SK-MEL-5 (cell line): Measurements from ENCODE around the gene LGI2. TPM values are rescaled to one million over a fixed set of nuclear protein-coding genes. Genes with fewer than 3 reads are reported as not detected.

Experiments
- DNase-seq: peaks from one replicate; pipeline ENCODE4 v3.0.0-alpha.2; 2016; ENCODE audit warnings: low read depth, low spot score
- in situ Hi-C: cut with HindIII; loops from 2 replicates; pipeline ENCODE4 v1.10.0; 2016; ENCODE audit warnings: low sequenced_read_pairs, high pct_unique_total_duplicates, low pct_unique_long_range_greater_than_20kb
- total RNA-seq: library from RNA; depleted of rRNA; stranded (reverse); fragments of >200 nt; shearing (Covaris generic); gene quantifications from 2 replicates; pipeline ENCODE4 v1.2.3, GENCODE V29; 2014

Gene LGI2
- total RNA-seq, 1 experiment from 2014 or later: 0.03 TPM

DNA sequence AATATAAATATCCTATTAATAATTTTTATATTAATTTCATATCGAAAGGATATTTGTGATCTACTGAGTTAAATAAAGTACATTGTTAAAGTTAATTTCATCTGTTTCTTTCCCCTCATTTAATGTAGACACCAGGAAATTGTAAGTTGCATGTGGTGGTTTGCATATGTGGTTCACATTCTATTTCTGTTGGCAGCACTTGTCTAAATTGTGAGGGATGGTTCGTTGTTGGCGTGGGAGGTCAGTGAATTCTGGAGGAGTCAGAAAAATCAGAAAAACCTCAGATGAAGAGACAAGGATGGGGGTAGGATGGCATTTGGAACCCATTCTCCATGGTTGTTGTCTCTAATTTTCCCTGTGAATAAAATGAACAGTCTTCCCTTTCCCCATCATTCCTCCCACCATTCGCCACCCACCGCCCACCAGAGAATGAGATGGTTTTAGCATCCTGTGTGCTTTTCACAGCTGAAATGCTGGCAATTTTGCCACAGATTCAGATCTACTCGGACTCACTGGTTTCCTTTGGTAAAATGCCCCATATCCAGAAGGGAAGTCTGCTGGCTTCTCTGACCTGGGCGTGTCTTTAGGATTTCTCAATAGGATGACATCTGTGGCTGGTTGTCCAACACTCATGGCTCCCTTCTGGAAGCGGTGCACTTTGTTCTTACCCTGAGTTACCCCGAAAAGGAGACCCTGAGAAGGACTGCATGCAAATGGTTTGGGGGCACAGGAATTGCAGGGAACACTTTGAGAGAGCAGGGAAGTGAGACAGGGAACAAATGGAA is 52.3 kb downstream of the LGI2 start:
- in situ Hi-C loops: no loop called here
- DNase-seq: no peak

DNA sequence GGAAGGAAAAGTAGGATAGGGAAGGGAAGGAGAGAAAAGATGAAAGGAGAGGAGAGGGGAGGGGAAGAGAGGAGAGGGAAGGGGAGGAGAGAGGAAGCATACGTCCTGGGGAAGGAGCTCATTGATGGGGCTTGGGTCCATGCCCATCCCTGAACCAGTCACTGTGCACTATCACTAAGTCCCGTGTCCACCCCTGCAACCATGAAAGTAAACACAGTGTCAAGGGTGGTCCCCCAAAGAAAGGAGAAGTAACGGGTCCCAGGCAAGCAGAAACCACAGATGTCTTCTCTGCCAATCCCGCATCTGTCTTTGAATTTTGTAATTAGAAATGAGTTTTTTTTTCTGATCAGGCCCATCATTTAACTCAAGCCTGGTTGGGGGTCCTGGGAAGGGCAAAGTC is 55.2 kb downstream of the LGI2 start:
- in situ Hi-C loops: no loop called here
- DNase-seq: no peak

DNA sequence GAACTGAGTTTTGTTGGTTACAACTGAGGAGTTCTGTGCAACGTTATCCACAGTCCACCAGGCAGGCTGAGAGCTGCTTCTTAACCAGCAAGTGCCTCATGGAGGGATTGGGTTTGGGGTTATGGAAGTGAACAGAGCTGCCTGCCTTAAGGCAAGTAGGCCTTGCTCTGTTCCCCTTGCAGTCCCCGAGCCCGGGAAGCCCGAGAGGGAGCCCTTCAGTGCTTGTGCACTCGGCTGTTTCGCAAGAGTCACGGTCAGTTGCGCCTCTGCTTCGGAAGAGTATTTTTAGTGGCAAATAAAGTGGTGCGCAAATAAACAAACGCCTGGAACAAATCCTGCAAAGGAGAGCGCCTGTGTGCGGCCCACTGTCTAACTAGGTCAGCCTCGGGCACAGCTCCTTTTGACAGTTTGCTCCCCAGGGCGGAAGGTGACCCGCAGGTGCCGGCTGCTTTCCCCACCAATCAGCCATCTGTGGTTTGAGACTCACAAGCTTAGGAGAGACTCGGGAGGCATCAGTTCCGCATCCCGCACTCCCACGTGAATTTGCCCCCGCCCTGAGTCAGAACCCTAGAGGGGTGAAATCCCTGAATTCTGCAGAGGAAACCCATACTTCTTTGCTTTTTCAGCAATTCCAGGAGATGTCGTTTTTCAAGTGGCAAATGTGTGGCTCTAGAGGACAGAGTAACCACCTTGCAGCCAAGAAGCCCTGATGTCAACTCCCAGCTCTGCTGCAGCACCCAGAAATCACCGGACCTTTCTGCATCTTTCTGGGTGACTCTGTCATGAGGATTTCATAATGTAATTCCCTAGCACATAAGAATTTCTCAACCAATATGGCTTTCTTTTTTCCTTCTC is 56.8 kb downstream of the LGI2 start:
- in situ Hi-C loops: no loop called here
- no peak for DNase-seq

DNA sequence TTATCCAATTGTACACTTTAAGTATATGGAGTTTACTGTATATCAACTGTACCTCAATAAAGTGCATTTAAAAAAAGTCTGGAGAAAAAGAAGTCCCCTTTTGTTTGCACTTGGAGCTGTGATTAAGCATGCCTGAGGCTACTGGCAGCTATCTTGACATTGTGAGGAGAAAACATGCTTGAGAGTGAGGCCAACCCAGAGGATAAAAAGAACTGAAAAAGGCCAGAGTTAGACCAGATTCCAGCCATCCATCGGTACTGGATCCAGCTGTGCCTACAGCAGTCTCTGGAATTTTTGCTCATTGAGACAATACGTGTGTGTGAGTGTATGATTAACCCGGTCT is 57.4 kb downstream of the LGI2 start:
- in situ Hi-C loops: no loop called here
- DNase-seq: peak; percentile 52

DNA sequence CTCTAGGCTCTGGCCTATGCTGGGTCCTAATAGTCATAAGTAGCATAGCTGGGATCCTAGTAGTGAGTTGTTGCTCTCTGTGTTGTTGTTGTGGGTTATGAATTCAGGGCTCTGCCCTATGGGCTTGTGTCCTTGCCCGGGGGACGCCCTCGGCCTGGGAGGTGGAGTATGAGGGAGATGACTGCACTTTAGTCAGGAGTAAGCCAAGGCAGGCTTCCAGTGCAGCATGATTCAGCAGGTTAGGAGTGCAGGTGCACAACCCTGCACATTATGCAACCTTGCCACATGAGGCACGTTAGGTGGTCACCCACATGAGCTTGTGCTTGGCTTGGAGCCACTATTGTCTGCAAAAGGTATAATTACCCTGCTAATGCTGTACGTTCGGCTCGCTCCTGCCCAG is 59.6 kb downstream of the LGI2 start:
- DNase-seq: no peak
- in situ Hi-C loops: no loop called here

DNA sequence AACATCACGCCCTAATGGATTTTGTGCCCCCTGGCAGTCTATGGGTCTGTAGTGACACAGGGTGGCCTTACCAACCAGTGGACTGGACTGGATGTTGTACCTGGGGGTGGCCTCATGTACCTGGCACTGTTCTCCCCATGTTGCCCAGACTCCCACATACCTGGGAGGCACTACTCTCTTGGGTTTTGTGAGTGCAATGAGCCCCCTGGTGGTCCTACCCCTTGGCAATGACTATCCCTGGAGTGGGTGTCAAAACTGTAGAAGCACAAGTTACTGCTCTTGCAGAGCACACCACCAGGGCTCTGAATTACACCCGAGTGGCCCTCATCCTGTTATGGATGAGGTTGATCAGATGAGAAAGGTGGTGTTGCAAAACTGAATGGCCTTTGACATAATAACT is 60.1 kb downstream of the LGI2 start:
- in situ Hi-C loops: no loop called here
- no peak for DNase-seq

DNA sequence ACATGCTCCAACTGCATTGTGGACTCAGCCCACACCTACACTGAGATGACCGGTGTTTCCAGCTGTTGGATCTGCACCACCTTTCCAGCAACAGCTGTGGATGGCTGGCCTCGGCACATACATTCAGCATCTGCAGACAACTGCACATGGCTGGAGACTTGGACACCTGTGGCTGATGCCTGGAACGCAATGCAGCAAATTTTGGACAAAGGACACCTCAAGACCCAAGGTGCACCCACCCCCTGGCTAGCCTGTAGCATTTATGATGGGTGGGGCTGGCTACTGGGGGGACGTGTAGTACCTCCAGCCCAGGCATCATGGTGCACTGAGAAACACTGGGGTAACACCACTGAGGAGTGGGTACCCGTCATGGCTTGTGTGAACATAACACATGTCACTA is 60.6 kb downstream of the LGI2 start:
- in situ Hi-C loops: no loop called here
- DNase-seq: no peak

DNA sequence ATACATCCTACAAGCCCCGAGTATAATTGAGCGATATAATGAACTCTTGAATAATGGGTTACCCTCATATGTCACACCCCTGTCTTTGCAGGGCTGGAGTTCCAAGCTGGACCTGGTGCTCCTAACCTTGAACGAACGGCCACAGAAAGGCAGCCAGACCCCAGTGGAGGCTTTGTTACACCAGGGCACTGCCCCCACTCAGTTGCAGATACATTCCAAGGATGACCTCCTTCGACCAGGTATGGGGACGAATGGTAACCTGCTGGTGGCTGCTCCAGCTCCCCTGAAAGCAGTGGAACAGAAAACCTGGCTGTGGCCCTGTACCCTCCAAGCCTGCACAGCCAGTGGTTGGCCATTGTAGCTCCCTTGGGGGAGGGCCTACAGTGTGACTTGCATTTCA is 61.3 kb downstream of the LGI2 start:
- in situ Hi-C loops: no loop called here
- no peak for DNase-seq

DNA sequence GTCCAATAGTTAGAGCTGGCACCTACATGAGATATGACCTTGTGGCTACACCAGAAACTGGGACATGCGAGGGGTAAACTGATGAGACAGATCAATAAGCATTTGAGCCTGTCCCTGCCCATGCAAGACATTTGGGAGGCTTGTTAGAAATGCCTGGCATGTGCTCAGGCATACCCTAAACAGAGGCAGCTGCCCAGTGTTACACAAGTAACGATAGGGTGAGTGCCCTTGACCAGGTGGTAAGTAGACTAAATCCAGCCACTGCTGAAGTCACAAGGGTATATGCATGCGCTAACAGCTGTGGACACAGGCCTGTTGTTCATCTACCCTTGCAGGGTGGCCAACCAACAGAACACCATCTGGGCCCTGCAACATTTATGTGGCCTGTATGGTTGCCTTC is 61.8 kb downstream of the LGI2 start:
- no peak for DNase-seq
- in situ Hi-C loops: no loop called here

DNA sequence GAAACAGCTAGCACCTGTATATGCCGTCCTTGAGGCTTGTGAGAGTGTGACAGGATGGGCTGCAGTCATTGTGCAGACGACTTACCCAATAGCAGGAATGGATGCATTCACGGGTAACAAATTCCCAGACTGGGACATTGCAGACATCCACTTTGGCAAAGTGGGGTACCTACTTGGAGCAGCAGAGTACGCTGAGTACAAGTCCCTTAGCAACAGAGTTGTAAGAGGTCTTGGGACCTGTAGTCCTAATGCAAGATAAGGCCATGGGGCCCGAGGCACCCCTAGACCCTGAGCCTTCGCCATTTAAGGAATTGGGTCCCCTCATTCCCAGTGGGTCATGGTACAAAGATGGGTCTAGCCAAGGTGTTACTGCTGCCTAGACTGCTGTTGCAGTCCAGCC is 62.5 kb downstream of the LGI2 start:
- DNase-seq: no peak
- in situ Hi-C loops: no loop called here

DNA sequence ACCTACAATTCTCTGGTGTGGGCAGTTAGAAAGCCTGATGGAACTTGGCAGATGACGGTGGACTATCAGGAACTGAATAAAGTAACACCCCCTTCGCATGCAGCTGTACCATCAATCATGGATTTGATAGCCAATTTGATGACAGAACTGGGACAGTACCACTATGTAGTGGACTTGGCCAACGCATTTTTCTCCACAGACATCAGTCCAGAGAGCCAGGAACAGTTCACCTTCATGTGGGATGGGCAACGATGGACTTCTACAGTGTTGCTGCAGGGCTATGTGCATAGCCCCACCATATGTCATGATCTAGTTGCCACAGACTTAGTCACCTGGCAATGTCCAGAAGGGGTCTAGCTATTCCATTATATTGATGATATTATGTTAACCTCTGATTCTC is 63.4 kb downstream of the LGI2 start:
- in situ Hi-C loops: no loop called here
- no peak for DNase-seq

DNA sequence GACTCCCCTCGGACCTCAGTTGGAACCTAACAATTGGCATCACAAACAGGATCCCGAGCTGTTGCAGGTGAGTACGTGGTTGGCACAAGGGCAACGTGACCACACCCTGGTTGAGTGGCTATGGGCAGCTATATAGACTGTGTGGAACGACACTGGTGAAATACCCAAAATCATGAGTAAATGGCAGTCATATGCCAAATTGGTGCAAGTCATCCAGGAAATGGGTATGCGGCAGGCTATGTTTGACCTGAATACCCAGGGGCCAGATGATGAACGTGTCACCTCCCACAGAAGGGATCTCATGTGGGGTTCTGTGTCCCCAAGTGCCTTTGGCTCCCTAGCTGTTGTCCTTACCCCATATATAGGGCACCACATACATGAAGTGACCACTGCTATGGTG is 64.7 kb downstream of the LGI2 start:
- in situ Hi-C loops: no loop called here

DNA sequence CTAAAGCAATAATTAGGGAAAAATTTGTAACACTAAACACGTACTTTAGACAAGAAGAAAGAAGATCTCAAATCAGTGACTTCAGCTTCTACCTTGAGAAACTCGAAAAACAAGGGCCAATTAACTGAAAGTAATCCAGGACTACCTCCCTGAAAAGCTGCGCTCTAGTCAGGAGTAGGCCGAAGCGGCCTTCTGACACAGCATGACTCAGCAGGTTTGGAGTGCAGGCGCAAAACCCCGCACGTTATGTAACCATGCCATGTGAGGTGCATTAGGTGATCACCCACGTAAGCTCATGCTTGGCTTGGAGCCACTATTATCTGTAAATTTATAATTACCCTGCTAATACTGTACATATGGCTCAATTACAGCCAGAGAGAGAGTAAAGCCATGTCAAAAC is 65.1 kb downstream of the LGI2 start:
- in situ Hi-C loops: no loop called here
- no peak for DNase-seq

More for the DNA sequence above, 64.7 kb downstream of the LGI2 start:
- DNase-seq: no peak

DNA sequence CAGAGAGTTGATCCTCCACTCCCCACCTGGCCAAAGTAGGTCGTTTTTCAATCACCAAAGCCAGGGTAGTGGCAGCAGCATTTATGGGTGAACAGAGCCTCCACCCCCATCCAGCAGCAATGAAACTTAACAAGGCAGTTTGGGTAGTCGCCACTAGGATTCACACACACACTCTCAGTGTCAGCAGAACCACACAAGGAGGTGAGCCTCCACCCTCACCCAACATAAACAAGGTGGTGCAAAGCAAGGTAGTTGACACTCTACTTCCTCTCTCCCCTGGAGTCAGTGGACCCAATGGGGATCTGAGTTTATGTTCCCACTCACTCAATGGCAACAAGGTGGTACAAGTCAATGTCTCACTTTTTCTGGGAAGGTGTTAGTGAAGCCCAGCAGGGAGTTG is 67.5 kb downstream of the LGI2 start:
- no peak for DNase-seq
- in situ Hi-C loops: no loop called here

DNA sequence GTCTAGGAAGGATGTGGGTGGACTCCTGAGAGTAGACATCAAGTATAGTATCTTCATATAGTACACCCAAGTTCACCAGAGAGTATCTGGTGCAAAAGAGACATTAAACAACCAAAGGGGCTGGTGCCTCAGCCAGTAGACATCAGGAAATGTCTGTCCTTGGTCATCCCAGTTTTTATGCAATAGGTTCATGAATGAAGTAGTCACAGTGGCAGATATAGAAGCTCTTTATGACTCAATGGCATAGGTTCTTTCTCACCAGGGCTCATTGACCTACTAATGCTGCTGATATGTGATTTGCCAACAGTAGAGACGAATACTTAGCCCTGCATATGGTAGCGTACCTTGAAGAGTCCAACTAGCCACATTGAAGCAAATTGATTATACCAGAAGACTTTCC is 72.9 kb downstream of the LGI2 start:
- in situ Hi-C loops: no loop called here
- no peak for DNase-seq

DNA sequence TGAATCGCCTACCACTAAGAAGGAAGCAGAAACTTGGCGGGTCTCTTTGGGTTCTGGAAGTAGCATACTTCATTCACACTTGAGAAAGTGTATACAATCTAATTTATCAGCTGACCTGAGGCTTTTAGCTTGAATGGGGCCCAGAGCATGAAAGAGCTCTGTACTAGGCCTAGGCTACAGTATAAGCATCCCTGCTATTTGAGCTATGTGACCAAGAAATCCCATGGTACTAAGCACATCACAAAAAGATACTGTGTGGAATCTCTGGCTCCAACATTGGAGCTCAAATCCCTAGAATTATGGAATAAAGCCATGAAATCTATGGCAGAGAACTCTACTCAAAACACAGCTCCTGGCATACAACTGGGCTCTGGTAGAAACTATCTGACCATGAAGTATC is 74.0 kb downstream of the LGI2 start:
- in situ Hi-C loops: no loop called here
- no peak for DNase-seq

DNA sequence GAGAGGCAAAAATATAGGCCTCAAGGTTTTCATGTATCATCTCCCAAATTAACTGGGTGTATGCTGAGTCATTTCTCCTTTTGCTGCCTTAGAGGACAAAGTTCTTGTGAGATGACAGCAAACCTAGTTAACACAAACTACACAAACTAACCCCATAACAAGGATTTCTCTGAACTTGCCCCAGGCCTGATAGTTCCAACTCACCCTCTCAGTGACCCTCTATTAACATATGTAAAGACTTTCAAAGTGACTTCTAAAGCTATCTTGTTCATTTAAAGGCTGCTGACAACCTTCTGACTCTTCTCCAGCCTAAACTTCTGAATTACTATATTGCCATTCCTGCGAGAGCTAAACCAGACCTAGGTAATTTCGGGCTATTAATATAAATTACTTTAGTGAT is 74.7 kb downstream of the LGI2 start:
- in situ Hi-C loops: no loop called here
- DNase-seq: no peak

DNA sequence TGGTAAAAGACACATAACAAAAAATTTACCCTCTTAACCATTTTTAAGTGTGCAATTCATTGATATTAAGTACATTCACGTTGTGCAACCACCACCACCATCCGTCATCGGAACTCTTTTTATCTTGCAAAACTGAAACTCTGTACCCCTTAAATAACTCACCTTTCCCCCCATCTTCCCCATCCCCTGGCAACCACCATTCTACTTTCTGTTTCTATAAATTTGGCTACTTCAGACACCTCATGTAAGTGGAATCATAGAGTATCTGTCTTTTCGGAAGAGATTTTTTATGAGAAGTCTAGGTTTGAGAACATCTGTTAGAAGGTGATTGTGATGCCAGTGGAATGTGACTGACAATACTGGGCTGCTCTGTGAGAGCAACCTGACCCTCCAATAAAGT is 78.1 kb downstream of the LGI2 start:
- in situ Hi-C loops: no loop called here
- no peak for DNase-seq

DNA sequence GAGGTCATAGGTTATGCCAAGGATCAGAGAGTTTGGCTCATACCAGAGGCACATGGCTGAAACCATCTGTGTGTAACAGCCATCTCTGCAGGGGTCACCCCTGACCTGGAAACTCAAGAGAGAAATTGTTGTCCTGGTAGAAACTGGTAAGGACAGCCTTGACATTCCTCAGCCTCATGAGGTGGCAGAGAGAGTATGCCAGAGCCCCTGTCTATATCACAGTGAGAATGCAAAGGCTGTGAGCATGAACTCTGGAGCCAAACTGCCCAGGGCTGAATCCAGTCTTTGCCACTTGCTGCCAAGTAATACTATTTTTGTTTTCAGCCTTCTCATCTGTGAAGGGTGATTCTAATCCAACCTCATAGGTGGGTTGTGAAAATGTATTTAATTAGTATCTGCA is 80.8 kb downstream of the LGI2 start:
- in situ Hi-C loops: no loop called here
- no peak for DNase-seq
